ACC112 (cell line): ENCODE results near the gene MTG2.

ENCODE experiments used
- H2AFZ ChIP-seq: fragments of 200-600 bp; sonication (generic); one replicate; pipeline ENCODE4 v1.6.0; 2017; ENCODE audit warnings: antibody characterized with exemption, low read length; ENCODE audit not compliant: unreplicated experiment
- H3K27ac ChIP-seq: fragments of 200-600 bp; sonication (generic); 2 replicates; pipeline ENCODE4 v1.5.1; 2014; ENCODE audit warnings: low read depth, mild to moderate bottlenecking, antibody characterized with exemption, low read length, moderate library complexity
- H3K27me3 ChIP-seq: fragments of 200-600 bp; sonication (generic); 2 replicates; pipeline ENCODE4 v1.6.1; 2014; ENCODE audit warnings: mild to moderate bottlenecking, antibody characterized with exemption, low read length, moderate library complexity, mixed read lengths; ENCODE audit not compliant: insufficient read depth
- H3K36me3 ChIP-seq: fragments of 200-600 bp; sonication (generic); 2 replicates; pipeline ENCODE4 v1.6.1; 2016; ENCODE audit warnings: mild to moderate bottlenecking, antibody characterized with exemption, low read length, moderate library complexity, mixed read lengths; ENCODE audit not compliant: insufficient read depth
- H3K4me1 ChIP-seq: fragments of 200-600 bp; sonication (generic); one replicate; pipeline ENCODE4 v1.6.1; 2016; ENCODE audit warnings: low read length, mixed read lengths; ENCODE audit not compliant: insufficient read depth, unreplicated experiment, control insufficient read depth
- H3K4me3 ChIP-seq: fragments of 200-600 bp; sonication (generic); 2 replicates; pipeline ENCODE4 v1.5.1; 2014; ENCODE audit warnings: mild to moderate bottlenecking, low read depth, low read length
- H3K79me2 ChIP-seq: fragments of 200-600 bp; sonication (generic); one replicate; pipeline ENCODE4 v1.6.0; 2016; ENCODE audit warnings: low read length; ENCODE audit not compliant: control insufficient read depth, unreplicated experiment, insufficient read depth

Gene MTG2

GRCh38 chr20:62222972-62223371, 40.1 kb downstream of the MTG2 start:
- H2AFZ ChIP-seq: no peak overlapping the region
- no peaks in the 10 kb centered on the region for H3K4me1 ChIP-seq
- H3K27me3 ChIP-seq: peaks cover 90% of the 10 kb centered on the region
- H3K4me3 ChIP-seq: no peak overlapping the region
- H3K27ac ChIP-seq: no peak overlapping the region
- H3K36me3 ChIP-seq: no peaks in the 10 kb centered on the region
- no peaks in the 10 kb centered on the region for H3K79me2 ChIP-seq

GRCh38 chr20:62223571-62223970, 40.7 kb downstream of the MTG2 start:
- Histone ChIP-seq H3K4me3 (no peak overlapping the region), H3K36me3 (no peaks in the 10 kb centered on the region), H3K4me1 (no peaks in the 10 kb centered on the region), H3K27me3 (peaks cover 84% of the 10 kb centered on the region), H3K79me2 (no peaks in the 10 kb centered on the region), H3K27ac (no peak overlapping the region), H2AFZ (no peak overlapping the region)

DNA sequence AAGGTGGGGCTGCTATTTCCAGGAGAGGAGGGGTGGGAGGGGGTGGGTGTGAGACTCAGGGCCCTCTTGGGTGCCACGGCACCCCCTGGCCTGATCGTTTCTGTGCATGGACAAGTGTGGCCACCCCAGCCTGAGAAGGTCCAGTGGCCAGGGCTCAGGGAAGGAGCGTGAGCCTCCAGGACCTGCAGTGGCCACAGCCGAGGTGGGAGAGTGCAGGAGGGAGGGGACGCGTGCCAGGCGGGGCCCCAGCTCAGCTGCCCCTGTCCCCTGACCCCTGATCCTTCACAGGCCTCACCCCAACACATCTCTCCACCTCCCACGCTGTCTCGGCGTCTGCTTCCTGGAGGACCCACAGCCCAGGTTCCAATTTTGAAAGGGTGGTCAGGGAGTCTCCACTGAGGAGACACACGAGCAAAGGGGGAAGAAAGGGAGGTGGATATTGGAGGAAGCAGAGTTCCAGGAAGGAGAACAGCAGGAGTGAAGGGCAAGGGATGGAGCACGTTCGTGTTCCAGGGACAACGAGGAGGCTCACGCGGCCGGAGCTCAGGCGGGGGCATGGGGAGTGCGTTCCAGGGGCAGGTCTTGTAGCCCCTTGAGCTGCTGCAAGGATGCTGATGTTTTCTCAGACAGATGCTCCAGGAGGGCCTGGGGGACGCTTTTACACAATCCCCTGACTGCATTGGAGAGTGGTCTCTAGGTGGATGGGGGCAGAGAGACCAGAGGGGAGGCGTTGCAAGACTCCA, 41.5 kb downstream of the MTG2 start:
- Histone ChIP-seq H2AFZ (no peak overlapping the region), H3K36me3 (no peaks in the 10 kb centered on the region), H3K27ac (no peak overlapping the region), H3K4me3 (no peak overlapping the region), H3K4me1 (no peaks in the 10 kb centered on the region), H3K27me3 (peaks cover 77% of the 10 kb centered on the region), H3K79me2 (no peaks in the 10 kb centered on the region)

DNA sequence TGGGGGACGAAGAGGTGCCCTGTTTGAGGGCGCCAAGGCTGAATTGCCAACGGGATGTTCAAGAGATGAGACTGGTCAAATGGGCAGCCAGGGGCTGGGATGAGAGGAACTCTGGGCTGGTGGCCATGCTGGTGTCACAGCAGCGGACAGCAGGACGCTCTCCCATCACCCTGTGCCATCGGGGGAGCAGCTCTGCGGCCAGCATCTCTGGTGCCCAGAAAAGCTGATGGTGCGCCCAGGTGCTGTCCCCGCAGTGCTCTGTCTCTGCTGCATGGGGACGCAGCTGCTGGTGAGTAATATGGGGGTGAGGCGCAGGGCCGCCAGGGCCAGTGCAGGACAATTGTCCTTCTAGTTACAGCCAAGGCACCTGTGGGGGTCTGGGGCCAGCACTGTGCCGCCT, 42.2 kb downstream of the MTG2 start:
- Histone ChIP-seq H2AFZ (no peak overlapping the region), H3K27me3 (peaks cover 73% of the 10 kb centered on the region), H3K27ac (no peak overlapping the region), H3K36me3 (no peaks in the 10 kb centered on the region), H3K4me3 (no peak overlapping the region), H3K4me1 (no peaks in the 10 kb centered on the region), H3K79me2 (no peaks in the 10 kb centered on the region)

DNA sequence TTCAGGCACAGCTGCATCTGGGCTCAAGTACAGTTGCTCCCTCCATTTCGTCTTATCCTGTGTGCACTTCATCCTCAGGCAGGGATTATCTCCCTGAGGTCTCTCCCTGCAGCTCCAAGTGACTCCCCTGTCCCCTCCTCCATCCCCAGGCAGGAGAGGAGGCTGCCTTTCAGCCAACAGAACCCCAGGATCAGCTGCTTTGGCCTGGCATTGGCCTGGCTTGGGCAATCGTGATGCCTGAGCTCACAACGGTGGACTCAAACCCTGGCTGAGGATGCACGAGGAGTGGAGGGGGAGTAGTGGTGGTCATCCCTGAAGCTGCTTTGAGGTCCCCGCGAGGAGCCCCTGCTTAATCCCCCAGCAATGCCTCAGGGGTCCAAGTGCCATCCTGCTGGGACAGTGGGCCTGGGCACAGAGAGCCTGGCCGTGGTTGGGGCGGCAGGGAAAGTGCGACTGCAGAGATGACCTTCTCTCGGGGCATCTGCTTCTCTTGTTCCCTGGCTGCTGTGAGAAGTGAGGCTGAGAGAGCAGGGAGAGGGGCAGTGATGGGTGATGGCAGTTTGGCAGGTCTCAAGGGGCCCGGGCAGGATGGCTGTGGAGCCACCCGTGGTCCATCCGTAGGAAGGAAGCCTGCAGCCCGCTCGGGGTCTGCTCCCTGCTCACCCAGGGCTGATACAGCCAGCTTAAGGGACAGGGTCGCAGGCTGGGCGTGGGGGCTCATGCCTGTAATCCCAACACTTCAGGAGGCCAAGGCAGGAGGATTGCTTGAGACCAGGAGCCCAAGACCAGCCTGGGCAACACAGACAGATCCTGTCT, 43.2 kb downstream of the MTG2 start:
- Histone ChIP-seq H3K27ac (no peak overlapping the region), H3K4me3 (no peak overlapping the region), H3K79me2 (no peaks in the 10 kb centered on the region), H3K36me3 (no peaks in the 10 kb centered on the region), H3K4me1 (no peaks in the 10 kb centered on the region), H3K27me3 (peaks cover 65% of the 10 kb centered on the region), H2AFZ (no peak overlapping the region)

DNA sequence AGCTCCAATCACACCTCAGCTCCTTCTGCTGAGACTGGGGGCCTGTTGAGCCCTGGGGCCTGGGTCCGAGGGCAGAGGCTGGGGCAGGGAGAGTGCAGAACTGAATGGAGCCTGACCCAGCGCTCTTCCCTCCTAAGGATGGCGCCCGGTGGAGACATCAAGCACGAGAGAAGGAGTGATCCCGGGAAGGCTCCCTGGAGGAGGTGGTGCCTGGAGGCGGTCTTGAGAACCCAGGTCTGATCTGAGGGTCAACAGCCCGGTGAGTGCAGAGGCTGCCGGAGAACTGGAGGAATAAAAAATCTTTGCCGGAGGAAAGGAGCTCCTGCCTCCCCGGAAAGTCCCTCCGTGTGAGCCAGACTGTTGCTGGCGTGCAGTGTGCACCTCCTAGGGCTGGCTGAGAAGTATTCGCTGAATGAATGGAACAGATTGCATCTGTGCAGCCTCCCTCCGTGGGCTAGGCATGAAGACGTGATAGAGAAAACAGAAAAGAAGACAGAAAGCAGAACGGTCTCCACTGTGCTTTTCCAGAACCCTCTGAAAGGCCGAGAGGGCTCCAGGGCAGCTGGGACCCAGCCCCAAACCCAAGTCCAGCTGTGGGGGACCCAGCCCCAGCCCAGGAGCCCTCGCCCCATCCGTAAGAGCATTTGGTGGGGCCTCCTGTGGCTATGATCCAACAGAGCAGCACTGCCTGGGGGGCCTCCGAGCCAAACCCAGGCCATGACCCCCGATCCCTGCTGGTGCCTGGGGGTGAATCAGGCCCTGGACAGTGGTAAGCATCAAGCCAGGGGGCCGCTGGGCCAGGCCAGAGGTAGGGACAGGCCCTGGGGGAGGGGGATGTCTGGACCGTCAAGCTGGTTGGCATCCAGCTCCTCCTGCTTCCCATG, 44.1 kb downstream of the MTG2 start:
- Histone ChIP-seq H3K4me1 (no peaks in the 10 kb centered on the region), H3K4me3 (no peak overlapping the region), H2AFZ (no peak overlapping the region), H3K27ac (no peak overlapping the region), H3K27me3 (peaks cover 56% of the 10 kb centered on the region), H3K79me2 (no peaks in the 10 kb centered on the region), H3K36me3 (no peaks in the 10 kb centered on the region)

- Histone ChIP-seq H2AFZ (no peak overlapping the region), H3K4me1 (no peaks in the 10 kb centered on the region), H3K4me3 (no peak overlapping the region), H3K79me2 (no peaks in the 10 kb centered on the region), H3K27ac (no peak overlapping the region), H3K36me3 (no peaks in the 10 kb centered on the region), H3K27me3 (peaks cover 50% of the 10 kb centered on the region)
Observed at GRCh38 chr20:62227591-62227976, 44.8 kb downstream of the MTG2 start.

DNA sequence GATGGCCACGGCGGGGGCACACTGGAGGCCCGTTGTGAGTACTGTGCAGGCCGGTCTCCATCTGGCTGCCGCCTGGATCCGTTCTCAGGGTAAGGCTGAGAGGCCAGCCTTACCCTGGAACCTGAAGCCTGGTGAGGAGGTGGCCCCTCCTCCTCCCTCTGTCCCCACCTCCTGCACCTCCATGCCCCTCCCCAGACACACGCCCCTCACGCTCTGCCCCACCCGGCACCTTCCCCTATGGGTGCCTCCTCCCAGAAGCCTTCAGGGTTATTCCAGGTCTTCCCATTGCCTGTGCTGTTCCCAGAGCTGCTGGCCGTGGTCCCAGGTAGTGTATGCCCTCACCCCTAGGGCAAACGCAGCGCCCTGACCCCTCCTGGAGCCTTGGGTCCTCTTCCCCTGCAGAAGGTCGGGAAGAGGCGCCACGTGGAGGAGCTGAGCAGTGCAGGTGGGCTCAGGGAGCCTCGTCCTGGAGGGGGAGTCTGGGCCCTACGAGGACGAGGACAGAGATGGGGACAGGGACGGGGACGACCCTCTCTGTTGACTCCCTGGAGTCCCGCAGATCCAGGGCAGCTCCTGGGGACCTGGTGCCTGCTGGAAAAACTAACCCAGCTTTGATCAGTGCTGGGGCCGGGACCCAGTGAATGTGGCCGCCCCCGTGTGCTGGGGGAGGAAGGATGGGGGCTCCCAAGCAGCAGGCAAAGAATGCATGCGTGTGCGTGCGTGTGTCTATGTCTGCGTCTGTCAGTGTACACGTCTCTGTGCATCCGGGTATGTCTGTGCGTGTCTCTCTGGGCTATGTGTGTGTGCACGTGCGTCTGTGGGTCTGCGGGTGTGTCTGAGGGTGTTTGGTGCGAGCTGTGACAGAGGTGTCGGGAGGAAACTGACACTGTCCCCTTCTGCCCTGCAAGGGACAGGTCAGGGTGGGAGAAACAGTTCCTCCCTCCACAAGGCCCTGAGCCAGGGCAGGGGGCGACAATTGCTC, 45.4 kb downstream of the MTG2 start:
- H2AFZ ChIP-seq: no peak overlapping the region
- no peak overlapping the region for H3K4me3 ChIP-seq
- peaks cover 43% of the 10 kb centered on the region for H3K27me3 ChIP-seq
- no peaks in the 10 kb centered on the region for H3K79me2 ChIP-seq
- no peak overlapping the region for H3K27ac ChIP-seq
- H3K4me1 ChIP-seq: no peaks in the 10 kb centered on the region
- H3K36me3 ChIP-seq: no peaks in the 10 kb centered on the region

DNA sequence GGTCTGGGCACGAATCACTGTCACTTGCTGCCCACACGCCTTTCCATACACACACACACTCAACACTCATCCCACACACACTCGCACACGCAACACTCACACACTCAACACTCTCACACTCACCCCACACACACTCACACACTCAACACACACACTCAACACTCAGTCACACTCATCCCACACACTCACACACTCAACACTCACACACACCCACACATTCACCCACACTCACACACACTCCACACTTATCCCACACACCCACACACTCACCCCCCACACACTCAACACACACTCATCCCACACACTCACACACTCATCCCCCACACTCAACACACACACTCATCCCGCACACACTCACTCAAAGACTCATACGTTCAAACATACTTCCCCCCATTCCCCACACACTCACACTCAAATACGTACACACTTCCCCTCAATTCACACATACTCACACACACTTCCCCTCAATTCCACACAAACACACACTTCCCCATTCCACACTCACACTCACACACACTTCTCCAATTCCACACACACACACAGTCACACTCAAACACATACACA, 46.2 kb downstream of the MTG2 start:
- Histone ChIP-seq H3K27me3 (peaks cover 35% of the 10 kb centered on the region), H3K4me1 (no peaks in the 10 kb centered on the region), H3K4me3 (no peak overlapping the region), H3K36me3 (no peaks in the 10 kb centered on the region), H3K27ac (no peak overlapping the region), H2AFZ (no peak overlapping the region), H3K79me2 (no peaks in the 10 kb centered on the region)
